Panc1 (cell line): ENCODE measurements around the gene ARL1. TPM values are rescaled to one million over a fixed set of nuclear protein-coding genes. Genes with fewer than 3 reads are reported as not detected.

Experiments used
- ATAC-seq: fragments of 200-7000 bp; cut with Tn5 transposase; 2 replicates; pipeline ENCODE4 v1.9.1; 2020; ENCODE audit warnings: mild to moderate bottlenecking, moderate library complexity
- BruUV-seq: library from RNA; stranded (reverse); fragments of 400-500 nt; replicated peaks from 2 replicates; lab custom pipeline; 2021; lab: Mats Ljungman, UMichigan
- CTCF ChIA-PET: fragments of 300-600 bp; sonication (Branson Sonifier 250); formaldehyde crosslinking; loops from one replicate; lab custom pipeline; 2022; ENCODE audit warnings: antibody characterized with exemption; lab: Charles Lee
- POLR2A ChIA-PET: fragments of 300-600 bp; sonication (Branson Sonifier 250); formaldehyde crosslinking; loops from one replicate; lab custom pipeline; 2022; ENCODE audit warnings: antibody characterized with exemption; lab: Charles Lee
- DNase-seq: peaks from one replicate; pipeline ENCODE4 v3.0.0-alpha.2; 2010; ENCODE audit warnings: low read depth, low spot score
- H3K27ac ChIP-seq: 2 replicates; pipeline ENCODE4 v1.5.1; 2011; ENCODE audit warnings: mild to moderate bottlenecking, low read length, inconsistent platforms
- H3K27me3 ChIP-seq: fragments of 200-500 bp; sonication (Bioruptor generic); 2 replicates; pipeline ENCODE4 v1.6.0; 2014; ENCODE audit warnings: low read length, inconsistent platforms; ENCODE audit not compliant: control insufficient read depth, insufficient read depth
- H3K36me3 ChIP-seq: fragments of 200-500 bp; sonication (Bioruptor generic); 2 replicates; pipeline ENCODE4 v1.5.1; 2014; ENCODE audit warnings: inconsistent platforms, mild to moderate bottlenecking, low read length, moderate library complexity; ENCODE audit not compliant: control insufficient read depth, insufficient read depth
- H3K4me1 ChIP-seq: 2 replicates; pipeline ENCODE4 v1.5.1; 2011; ENCODE audit warnings: inconsistent platforms, mild to moderate bottlenecking, low read length, moderate library complexity; ENCODE audit not compliant: control insufficient read depth, insufficient read depth
- H3K4me3 ChIP-seq, 2 experiments: 2 replicates each; pipeline ENCODE4 v1.5.1; 2011 to 2012; ENCODE audit warnings: low read depth in 2 of 2, low read length in 2 of 2, mild to moderate bottlenecking in 2 of 2, inconsistent platforms in 1 of 2, moderate library complexity in 1 of 2
- H3K9me3 ChIP-seq: fragments of 200-500 bp; sonication (Bioruptor generic); 2 replicates; pipeline ENCODE4 v1.5.1; 2014; ENCODE audit warnings: low read depth, mild to moderate bottlenecking, inconsistent platforms, low read length, moderate library complexity; ENCODE audit not compliant: control insufficient read depth, insufficient read depth
- POLR2AphosphoS5 ChIP-seq: IDR thresholded peaks from 2 replicates; pipeline ENCODE4 v1.6.1; 2012; ENCODE audit warnings: mild to moderate bottlenecking, low read depth, low read length, moderate library complexity
- SIN3A ChIP-seq: IDR thresholded peaks from 2 replicates; pipeline ENCODE4 v1.6.1; 2012; ENCODE audit warnings: low read depth, mild to moderate bottlenecking, low read length, moderate library complexity, borderline replicate concordance; ENCODE audit not compliant: insufficient read depth
- TCF7L2 ChIP-seq: IDR thresholded peaks from 2 replicates; pipeline ENCODE4 v1.6.1; 2011; ENCODE audit warnings: mild to moderate bottlenecking, low read depth, low read length, inconsistent platforms
- in situ Hi-C: cut with HindIII; loops from 2 replicates; pipeline ENCODE4 v1.10.0; 2016; ENCODE audit warnings: low sequenced_read_pairs, low pct_unique_long_range_greater_than_20kb
- intact Hi-C: fragments of 100-400 bp; cut with micrococcal nuclease; formaldehyde crosslinking; loops from one replicate; pipeline ENCODE4 v1.10.0; 2022; ENCODE audit not compliant: unreplicated experiment
- total RNA-seq: library from RNA; stranded (reverse); gene quantifications from one replicate; pipeline ENCODE4 v1.2.1, GENCODE V29; 2021; ENCODE audit not compliant: unreplicated experiment
- TF ChIP-seq, protein P1 (sequence below): fragments of 450-650 bp; IDR thresholded peaks from 2 replicates; pipeline ENCODE4 v1.5.1; 2017; ENCODE audit warnings: mild to moderate bottlenecking
- TF ChIP-seq, protein P2 (sequence below), 2 experiments: IDR thresholded peaks; 2 replicates each; pipeline ENCODE4 v1.6.1; 2011 to 2012; ENCODE audit warnings: low read depth in 2 of 2, control low read depth in 1 of 2, low read length in 1 of 2, mild to moderate bottlenecking in 1 of 2, moderate library complexity in 1 of 2; ENCODE audit not compliant: insufficient read depth in 1 of 2

Gene ARL1
- total RNA-seq, 1 experiment from 2014 or later = 64.9 TPM

DNA sequence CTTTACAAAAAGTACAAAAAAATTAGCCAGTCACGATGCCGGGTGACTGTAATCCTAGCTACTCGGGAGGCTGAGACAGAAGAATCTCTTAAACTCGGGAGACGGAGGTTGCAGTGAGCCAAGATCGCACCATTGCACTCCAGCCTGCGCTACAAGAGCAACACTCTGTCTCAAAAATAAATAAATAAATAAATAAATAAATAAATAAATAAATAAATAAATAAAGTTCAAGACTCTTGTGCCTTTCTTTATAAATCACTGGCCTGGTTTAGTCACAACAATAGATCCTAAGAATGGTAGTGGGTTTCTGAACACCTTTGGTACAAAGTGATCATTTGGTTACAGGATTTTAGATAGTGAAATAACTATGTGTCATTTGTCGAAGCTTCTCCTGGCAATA is 46.1 kb downstream of the ARL1 start:
- no peak for DNase-seq
- BruUV-seq = no TSS peak
- intact Hi-C loops = no loop called here
- Histone ChIP-seq H3K36me3 (peaks cover 16% of the 10 kb centered on the region), H3K9me3 (no peaks in the 10 kb centered on the region), H3K4me1 (no peaks in the 10 kb centered on the region), H3K27me3 (no peaks in the 10 kb centered on the region), H3K4me3 (no peak overlapping the region), H3K27ac (no peak overlapping the region)
- ChIA-PET CTCF (interaction anchor here (0.6 kb wide), 1 partner anchor 9 kb away, joined by 4 read pairs; no protein-coding TSS in a partner anchor), POLR2A (no interaction called here)
- TF ChIP-seq, protein P1, sequence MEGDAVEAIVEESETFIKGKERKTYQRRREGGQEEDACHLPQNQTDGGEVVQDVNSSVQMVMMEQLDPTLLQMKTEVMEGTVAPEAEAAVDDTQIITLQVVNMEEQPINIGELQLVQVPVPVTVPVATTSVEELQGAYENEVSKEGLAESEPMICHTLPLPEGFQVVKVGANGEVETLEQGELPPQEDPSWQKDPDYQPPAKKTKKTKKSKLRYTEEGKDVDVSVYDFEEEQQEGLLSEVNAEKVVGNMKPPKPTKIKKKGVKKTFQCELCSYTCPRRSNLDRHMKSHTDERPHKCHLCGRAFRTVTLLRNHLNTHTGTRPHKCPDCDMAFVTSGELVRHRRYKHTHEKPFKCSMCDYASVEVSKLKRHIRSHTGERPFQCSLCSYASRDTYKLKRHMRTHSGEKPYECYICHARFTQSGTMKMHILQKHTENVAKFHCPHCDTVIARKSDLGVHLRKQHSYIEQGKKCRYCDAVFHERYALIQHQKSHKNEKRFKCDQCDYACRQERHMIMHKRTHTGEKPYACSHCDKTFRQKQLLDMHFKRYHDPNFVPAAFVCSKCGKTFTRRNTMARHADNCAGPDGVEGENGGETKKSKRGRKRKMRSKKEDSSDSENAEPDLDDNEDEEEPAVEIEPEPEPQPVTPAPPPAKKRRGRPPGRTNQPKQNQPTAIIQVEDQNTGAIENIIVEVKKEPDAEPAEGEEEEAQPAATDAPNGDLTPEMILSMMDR = no peak
- TF ChIP-seq, protein P2, sequence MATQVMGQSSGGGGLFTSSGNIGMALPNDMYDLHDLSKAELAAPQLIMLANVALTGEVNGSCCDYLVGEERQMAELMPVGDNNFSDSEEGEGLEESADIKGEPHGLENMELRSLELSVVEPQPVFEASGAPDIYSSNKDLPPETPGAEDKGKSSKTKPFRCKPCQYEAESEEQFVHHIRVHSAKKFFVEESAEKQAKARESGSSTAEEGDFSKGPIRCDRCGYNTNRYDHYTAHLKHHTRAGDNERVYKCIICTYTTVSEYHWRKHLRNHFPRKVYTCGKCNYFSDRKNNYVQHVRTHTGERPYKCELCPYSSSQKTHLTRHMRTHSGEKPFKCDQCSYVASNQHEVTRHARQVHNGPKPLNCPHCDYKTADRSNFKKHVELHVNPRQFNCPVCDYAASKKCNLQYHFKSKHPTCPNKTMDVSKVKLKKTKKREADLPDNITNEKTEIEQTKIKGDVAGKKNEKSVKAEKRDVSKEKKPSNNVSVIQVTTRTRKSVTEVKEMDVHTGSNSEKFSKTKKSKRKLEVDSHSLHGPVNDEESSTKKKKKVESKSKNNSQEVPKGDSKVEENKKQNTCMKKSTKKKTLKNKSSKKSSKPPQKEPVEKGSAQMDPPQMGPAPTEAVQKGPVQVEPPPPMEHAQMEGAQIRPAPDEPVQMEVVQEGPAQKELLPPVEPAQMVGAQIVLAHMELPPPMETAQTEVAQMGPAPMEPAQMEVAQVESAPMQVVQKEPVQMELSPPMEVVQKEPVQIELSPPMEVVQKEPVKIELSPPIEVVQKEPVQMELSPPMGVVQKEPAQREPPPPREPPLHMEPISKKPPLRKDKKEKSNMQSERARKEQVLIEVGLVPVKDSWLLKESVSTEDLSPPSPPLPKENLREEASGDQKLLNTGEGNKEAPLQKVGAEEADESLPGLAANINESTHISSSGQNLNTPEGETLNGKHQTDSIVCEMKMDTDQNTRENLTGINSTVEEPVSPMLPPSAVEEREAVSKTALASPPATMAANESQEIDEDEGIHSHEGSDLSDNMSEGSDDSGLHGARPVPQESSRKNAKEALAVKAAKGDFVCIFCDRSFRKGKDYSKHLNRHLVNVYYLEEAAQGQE (IDR thresholded peaks at IDR 0.05; ENCODE audit: insufficient read depth in 1 of 2, low read depth in 2 of 2, low read length in 1 of 2) = no peak
- TF ChIP-seq TCF7L2 (no peak), SIN3A (no peak), POLR2AphosphoS5 (no peak)
- ATAC-seq = no peak
- in situ Hi-C loops = no loop called here

DNA sequence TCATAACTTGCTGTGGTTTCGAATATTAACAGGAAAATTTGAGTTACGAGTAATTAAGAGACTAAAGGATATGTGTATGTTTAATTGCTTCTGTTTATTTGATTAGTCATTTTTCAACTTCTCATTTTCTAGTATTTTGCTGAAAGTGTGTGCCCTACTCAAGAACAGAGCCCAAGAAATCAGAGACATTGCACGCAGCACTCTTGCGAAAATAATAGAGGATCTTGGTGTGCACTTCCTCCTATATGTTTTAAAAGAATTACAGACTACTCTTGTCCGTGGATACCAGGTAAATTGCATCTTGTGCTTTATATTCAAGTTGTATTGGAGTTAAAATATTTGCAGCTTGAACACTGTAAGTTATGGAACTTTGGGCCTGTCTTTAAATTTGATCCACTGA is 50.8 kb downstream of the ARL1 start:
- TF ChIP-seq TCF7L2 (no peak), POLR2AphosphoS5 (no peak), SIN3A (no peak)
- TF ChIP-seq, protein P1 = no peak
- TF ChIP-seq, protein P2 (IDR thresholded peaks at IDR 0.05; ENCODE audit: insufficient read depth in 1 of 2, low read depth in 2 of 2, low read length in 1 of 2) = no peak
- no peak overlapping the region for H3K4me3 ChIP-seq
- no peaks in the 10 kb centered on the region for H3K4me1 ChIP-seq
- ChIA-PET POLR2A (no interaction called here), CTCF (no interaction called here)
- H3K36me3 ChIP-seq = peaks cover 14% of the 10 kb centered on the region; the same call in 1 of the 2 replicates
- ATAC-seq (no peak), DNase-seq (no peak)
- H3K27me3 ChIP-seq = no peaks in the 10 kb centered on the region
- in situ Hi-C loops = no loop called here
- intact Hi-C loops = no loop called here
- H3K9me3 ChIP-seq = no peaks in the 10 kb centered on the region
- no TSS peak for BruUV-seq
- H3K27ac ChIP-seq = no peak overlapping the region
